ENCODE data around the gene DCAF4.

The DCAF4 gene

GRCh38 chr14:72894623-72895378, 31.5 kb upstream of the DCAF4 start:
- DNase-seq = no peak

- DNase-seq = no peak
These were observed 27.8 kb upstream of the DCAF4 start for GRCh38 chr14:72898448-72898847.

GRCh38 chr14:72901361-72901760, 24.9 kb upstream of the DCAF4 start:
- no peak for DNase-seq

DNA sequence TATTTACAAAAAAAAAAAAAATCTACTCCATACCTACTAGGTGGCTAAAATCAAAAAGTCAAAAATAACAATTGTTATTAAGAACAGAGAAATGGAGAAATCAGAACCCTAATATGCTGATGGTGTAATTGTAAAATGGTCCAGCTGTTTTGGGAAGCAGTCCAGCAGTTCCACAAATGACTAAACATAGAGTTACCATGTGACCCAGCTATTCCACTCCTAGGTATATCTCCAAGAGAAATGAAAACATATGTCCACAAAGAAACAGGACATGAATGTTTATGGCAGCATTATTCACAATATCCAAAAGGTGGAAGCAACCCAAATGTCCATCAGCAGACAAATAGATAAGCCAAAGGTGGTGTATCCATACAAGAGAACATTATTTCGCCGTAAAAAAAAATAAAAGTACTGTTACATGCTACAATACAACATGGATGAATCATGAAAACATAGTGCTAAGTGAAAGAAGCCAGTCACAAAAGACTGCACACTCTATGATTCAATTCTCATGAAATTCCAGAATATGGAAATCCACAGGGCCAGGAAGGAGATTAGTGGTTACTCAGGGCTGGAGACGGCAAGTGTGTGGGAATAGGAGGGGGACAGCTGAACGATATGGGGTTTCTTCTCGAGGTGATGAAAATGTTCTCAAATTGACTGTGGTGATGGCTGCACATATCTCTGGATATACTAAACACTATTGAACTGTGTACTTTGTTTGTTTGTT, 23.3 kb upstream of the DCAF4 start:
- DNase-seq = no peak

GRCh38 chr14:72903716-72904115, 22.5 kb upstream of the DCAF4 start:
- no peak for DNase-seq

- no peak for DNase-seq
These were observed 22.0 kb upstream of the DCAF4 start for GRCh38 chr14:72904218-72904617.

DNA sequence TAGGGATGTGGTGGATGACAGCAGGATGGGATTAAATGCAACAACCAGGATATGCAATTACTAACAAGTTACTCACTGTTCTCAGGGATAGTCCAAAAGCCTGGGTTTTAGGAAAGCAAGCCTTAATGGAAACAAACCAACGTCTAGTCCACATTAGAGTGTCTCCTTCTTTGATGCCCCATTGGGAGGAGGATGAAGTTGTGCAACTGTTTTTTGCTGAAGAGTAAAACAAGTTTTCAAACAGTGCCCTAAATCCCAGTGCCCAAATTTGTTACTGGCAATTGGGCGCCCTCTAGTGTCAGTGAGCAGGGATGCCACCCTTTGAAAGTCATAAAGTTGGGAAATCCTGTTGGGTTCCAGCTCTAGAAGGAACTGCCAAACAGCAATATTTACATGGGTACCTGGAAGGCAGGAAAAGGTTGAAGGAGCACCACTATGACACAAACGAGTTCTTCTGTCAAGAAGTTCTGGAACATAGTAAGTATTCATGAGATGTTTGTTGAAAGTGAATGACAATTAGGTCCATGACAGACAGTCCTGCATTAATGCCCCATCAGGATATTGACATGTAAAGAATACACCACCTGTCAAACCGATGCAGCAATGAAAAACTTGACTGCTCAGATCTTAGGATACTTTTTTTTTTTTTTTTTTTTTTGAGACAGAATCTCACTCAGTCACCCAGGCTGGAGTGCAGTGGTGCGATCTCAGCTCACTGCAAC, 21.3 kb upstream of the DCAF4 start:
- DNase-seq = peak in 1 of 2 donors; percentile 47

DNA sequence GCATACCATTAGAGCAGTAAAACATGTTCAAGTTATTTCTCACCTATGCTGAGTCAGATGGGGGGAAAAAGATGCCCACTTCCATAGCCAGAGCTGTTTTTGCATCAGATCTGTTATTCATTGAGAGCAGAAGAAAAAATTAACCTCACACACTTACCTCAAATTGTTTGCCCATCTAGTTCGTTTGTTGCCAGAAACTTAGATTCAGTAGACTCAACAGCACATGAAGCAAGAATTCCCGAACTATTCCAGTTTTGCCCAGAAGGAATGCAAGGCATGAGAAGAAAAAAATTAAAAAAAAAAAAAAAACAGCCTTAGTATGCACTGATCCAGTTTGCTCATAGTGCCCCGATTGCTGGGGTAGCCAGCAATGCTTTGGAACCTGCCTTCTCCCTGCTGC, 19.9 kb upstream of the DCAF4 start:
- no peak for DNase-seq

- no peak for DNase-seq
These were observed 19.4 kb upstream of the DCAF4 start for GRCh38 chr14:72906879-72907278.

GRCh38 chr14:72907886-72908285, 18.4 kb upstream of the DCAF4 start:
- DNase-seq = no peak

DNA sequence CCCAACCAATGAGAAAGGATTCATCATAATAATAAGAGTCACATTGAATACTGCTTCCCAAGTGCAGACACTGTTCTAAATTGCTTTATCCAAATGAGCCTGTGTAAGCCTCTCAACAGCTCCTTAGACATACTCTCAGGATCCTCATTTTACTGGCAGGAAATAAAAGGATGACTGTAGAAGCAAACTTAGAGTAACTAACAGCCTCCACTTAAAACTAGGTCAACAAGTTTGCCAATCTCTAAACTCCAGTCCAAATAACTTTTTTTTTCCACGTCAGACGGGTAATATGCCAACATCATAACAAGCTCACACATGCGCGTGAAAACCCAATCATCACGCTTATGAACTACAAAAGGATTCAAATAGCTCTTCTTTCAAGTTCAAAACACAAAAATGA, 17.1 kb upstream of the DCAF4 start:
- no peak for DNase-seq

- no peak for DNase-seq
These were observed 12.5 kb upstream of the DCAF4 start for GRCh38 chr14:72913809-72914208.

- DNase-seq = no peak
These were observed 10.1 kb upstream of the DCAF4 start for GRCh38 chr14:72916174-72916573.

- DNase-seq = no peak
These were observed 9.0 kb upstream of the DCAF4 start for GRCh38 chr14:72917094-72917802.

- DNase-seq = no peak
These were observed 6.3 kb upstream of the DCAF4 start for GRCh38 chr14:72920008-72920407.

- DNase-seq = no peak
These were observed 4.9 kb upstream of the DCAF4 start for GRCh38 chr14:72921396-72921795.

DNA sequence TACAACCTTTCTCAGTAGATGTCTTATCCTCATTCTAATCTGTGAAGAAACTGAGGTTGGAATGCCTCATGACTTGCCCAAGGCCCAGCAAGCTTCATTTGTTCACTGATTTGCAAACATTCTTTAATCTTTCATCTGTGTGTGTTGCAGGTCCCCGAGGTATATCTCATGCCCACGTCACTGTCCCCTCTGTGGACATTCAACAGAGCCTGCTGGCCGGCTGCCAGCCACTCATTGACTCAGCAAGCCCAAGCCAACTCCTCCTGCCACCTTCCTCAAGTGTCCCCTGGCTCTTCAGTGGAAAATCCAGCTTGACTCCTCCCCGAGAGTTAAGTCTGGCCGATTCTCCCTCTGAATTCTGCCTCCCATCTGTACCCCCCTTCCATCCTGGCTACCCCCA, 1.9 kb upstream of the DCAF4 start:
- DNase-seq = no peak

GRCh38 chr14:72925171-72925759, 999 bp upstream of the DCAF4 start:
- DNase-seq = no peak

DNA sequence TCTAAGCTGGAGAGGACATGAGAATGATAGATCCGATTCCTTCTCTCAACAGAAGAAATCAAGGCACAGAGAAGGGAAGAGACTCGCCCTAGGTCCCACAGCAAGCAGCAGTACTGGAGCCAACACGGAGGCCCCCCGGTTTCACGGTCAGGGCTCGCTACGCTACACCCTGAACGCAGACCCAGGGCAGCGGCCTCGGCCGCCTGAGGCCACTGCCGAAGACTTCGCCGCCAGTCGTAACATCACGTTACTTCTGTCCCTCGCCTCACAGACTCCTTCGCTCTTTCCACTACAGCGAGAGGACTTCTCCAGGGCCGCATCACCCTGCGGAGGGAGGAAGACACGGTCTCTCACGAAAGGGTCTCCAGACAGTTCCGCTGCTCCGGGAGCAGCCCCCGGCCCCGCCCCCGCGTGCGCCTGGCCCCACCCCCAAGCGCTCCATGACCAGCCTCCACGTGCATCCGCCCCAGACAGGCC, 411 bp upstream of the DCAF4 start:
- no peak for DNase-seq

GRCh38 chr14:72928872-72929271, 2.6 kb downstream of the DCAF4 start:
- DNase-seq = no peak

DNA sequence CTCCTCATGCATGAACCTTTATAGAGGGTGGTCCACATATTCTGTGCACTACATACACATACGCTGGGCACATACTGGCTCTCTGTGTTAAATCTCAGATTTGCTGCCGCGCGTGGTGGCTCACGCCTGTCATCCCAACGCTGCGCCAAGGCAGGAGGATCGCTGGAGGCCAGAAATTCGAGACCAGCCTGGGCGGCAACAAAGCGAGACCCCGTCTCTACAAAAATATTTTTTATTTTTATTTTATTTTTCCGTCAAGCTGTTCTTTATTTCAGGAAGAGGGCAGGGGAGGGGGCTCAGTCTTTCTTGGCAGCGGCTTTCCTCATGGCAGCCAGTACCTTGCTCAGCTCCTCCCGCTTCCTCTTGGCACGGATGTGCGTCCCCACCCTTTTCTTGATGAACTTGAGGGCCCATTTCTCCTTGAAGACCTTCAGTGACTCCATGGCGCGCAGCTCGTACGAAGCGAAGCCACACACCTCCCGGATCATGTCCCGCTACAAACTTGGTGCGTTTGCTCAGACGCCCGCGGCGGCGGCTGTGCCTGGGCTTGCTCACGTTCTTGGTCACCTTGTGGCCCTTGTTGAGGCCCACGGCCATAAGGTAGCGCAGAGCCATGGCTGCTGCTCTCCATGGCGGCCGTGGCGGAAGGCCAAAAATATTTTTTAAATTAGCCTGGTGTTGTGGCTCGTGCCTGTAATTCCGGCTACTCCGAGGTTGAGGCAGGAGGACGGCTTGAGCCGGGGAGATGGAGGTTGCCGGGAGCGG, 3.2 kb downstream of the DCAF4 start:
- DNase-seq = no peak

DNA sequence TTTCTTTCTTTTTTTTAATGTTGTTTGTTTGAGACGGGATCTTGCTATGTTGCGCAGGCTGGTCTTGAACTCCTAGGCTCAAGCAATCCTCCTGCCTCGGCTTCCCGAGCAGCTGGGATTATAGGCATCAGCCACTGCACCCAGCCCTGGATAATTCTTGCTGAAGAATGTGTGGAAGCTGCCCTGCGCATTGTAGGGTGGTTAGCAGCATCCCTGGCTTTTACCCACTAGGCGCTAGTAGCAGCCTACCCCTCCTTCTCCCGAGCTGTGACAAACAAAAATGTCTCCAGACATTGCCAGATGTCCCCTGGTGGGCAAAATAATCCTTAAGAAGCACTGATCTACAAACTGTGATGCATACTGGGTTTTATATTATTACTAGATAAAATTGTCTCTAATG, 6.6 kb downstream of the DCAF4 start:
- DNase-seq = no peak
